Measurements from ENCODE around the gene MTMR1.

Gene MTMR1

GRCh38 chrX:150805736-150806135 lies 112.5 kb downstream of the MTMR1 start:
- no peak for DNase-seq

DNA sequence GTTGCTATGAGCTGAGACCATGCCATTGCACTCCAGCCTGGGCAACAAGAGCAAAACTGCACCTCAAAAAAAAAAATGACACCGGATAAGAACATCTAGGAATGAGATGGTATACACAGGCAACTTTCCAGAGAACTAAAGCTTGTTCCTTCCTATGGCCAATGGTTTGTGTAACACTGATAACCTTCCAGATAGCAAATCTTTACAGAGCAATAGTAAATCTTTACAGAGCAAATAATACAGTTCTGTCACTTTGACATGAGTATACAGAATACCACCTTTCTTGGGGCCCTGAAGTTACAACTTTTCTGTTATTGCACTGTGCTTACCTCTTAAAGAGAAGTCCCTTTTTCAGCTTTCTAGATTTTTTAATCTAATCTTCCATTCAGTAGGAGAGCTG lies 113.6 kb downstream of the MTMR1 start:
- DNase-seq = no peak

GRCh38 chrX:150813922-150814321 lies 120.7 kb downstream of the MTMR1 start:
- no peak for DNase-seq
